Activated CD8-positive, alpha-beta T cell treated with anti-CD3 and anti-CD28 coated beads, Interleukin-2, amount 10 ng/mL, durations not matched to agents 7 days and 5 days (primary cell): ENCODE data around the gene MAP3K12. TPM values are rescaled to one million over a fixed set of nuclear protein-coding genes. Genes with fewer than 3 reads are reported as not detected.

Source experiments
- total RNA-seq, 2 experiments: library from RNA; stranded (reverse); gene quantifications; one replicate each; pipeline ENCODE4 v1.2.3, GENCODE V29; 2021

MAP3K12 gene
- total RNA-seq, 2 experiments from 2014 or later: 22.7 to 22.9 TPM

Other genes starting within 250 kb of the MAP3K12 start
- 100 to 1,000 TPM; 126 TPM for gene ESPL1, start 231.2 kb downstream of the MAP3K12 start, total RNA-seq
- 100 to 1,000 TPM; 292 to 307 TPM for gene PFDN5, start 203.9 kb downstream of the MAP3K12 start, total RNA-seq
- gene MYG1, start 199.8 kb downstream of the MAP3K12 start, total RNA-seq: 10 to 100 TPM; 55.6 to 56.9 TPM
- 10 to 100 TPM; 67.5 to 67.9 TPM for gene AAAS, start 177.8 kb downstream of the MAP3K12 start, total RNA-seq
- gene SP7, start 163.1 kb downstream of the MAP3K12 start, total RNA-seq: not detected
- 10 to 100 TPM; 72.2 to 76.5 TPM for gene SP1, start 119.3 kb downstream of the MAP3K12 start, total RNA-seq
- not detected for gene AMHR2, start 75.6 kb downstream of the MAP3K12 start, total RNA-seq
- gene PRR13, start 57.7 kb downstream of the MAP3K12 start, total RNA-seq: 100 to 1,000 TPM; 220 TPM
- gene PCBP2, start 47.4 kb downstream of the MAP3K12 start, total RNA-seq: 100 to 1,000 TPM; 813 to 836 TPM
- gene TARBP2, start 1.8 kb upstream of the MAP3K12 start, total RNA-seq: 10 to 100 TPM; 30.3 to 36.9 TPM
- gene NPFF, start 8.0 kb upstream of the MAP3K12 start, total RNA-seq: not detected
- 10 to 100 TPM; 27.7 to 28.7 TPM for gene ATF7, start 126.9 kb upstream of the MAP3K12 start, total RNA-seq
- gene ATP5MC2, start 176.6 kb upstream of the MAP3K12 start, total RNA-seq: 100 to 1,000 TPM; 241 to 247 TPM
- gene CALCOCO1, start 228.0 kb upstream of the MAP3K12 start, total RNA-seq: 10 to 100 TPM; 23.8 to 27.9 TPM